NCI-H2029 (cell line): Measurements from ENCODE around the gene CSK.

ENCODE experiments used
- DNase-seq: peaks from one replicate; lab custom pipeline; 2025; lab: John Stamatoyannopoulos, UW

Gene CSK

DNA sequence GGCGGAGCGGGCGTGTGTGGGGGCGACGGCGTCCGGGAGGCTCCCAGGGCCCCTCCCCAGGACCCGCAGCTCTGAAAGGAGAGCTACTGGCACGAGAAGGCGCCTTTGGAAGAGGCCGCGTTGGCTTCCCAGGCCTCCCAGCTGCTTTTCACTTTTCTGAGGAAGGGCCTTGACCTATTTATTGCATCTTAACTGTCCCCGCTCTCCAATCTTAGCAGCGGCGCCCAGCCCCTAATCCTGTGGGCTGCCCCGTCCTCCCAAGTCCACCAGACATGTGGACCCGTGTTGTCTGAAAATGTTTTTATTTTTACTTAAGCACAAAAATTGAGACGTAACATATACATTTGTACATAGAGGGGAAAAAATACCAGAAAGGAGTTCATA, 61.6 kb downstream of the CSK start:
- DNase-seq: no peak

DNA sequence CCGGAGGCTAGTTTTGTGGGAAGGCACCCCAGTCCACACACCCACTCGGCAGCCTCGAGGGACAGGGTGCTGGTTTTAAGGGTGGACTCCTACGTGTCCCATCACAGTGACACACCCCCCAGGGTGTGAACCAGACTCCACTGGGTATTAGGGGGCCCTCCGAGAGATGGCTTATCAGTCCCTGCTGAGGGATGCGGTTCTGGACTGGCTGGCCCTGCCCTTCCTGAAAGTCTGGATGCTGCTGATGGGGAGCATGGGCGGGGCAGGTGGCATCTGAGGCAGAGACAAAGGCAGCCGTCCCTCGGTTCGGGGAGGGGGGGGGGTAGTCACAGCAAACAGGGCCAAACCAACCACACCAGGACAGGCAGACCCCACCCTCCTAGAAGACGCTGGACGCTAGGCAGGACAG, 62.0 kb downstream of the CSK start:
- no peak for DNase-seq

- DNase-seq: no peak
Measured at GRCh38 chr15:74844319-74845207, 62.7 kb downstream of the CSK start.

GRCh38 chr15:74845208-74845568, 63.3 kb downstream of the CSK start:
- no peak for DNase-seq

- DNase-seq: no peak
Measured at GRCh38 chr15:74845581-74845980, 63.7 kb downstream of the CSK start.

- no peak for DNase-seq
Measured at GRCh38 chr15:74847432-74847831, 65.6 kb downstream of the CSK start.

DNA sequence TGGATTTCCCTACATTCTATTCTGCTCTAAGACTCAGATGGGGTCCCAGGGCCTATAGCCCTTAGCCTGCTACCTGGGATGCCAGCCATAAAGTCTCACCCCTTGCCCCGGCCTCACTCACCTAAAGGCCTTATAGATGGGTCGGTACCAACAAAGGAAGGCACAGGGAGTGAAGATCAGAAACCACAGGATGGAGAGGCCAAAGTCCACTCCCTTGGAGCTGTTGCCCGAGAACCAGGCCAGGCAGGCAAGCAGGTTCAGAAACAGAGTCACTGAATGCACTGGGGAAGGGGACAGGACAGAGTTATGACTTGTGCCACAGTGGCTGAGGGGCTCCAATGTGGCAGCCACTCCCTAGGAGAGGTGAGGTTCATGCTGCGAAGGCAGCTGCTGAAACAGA, 68.5 kb downstream of the CSK start:
- DNase-seq: no peak

DNA sequence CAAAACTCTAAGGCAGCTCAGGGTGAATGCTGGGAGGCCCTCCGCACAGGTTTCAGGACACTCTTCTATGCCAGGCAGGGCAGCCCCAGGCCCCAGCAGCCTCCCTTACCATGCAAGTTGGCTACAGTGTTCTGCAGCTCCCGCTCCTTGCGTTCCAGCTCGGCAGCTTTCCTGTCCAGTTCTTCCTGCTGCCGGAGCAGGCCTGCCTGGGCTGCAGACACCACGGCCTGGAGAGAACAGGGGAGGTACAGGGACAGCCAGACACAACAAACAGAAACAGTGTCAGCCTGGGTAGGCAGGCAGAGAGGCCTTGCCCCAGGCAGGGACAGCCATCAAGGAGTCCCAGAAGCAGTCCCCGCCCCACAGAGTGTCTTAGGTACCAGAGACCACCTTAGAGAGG, 70.1 kb downstream of the CSK start:
- DNase-seq: no peak
